HCT116 (cell line): Measurements from ENCODE around the gene PADI4.

Experiments used
- CEBPB ChIP-seq: IDR thresholded peaks from 2 replicates; pipeline ENCODE4 v1.6.1; 2012; ENCODE audit warnings: low read depth
- CTCF ChIP-seq, 3 experiments: fragments of 200-600 bp in 1 of 3; sonication (generic) in 1 of 3; IDR thresholded peaks in 2 of 3; conservative IDR thresholded peaks in 1 of 3; 2 replicates each; pipeline ENCODE4 v1.5.1; 2012 to 2017; ENCODE audit warnings: low read depth in 2 of 3, low read length in 2 of 3, antibody characterized with exemption in 1 of 3, borderline replicate concordance in 1 of 3, control low read depth in 1 of 3, mild to moderate bottlenecking in 1 of 3, mixed read lengths in 1 of 3, mixed run types in 1 of 3, moderate library complexity in 1 of 3; ENCODE audit not compliant: insufficient read depth in 1 of 3
- EGR1 ChIP-seq: IDR thresholded peaks from 2 replicates; pipeline ENCODE4 v1.6.1; 2012; ENCODE audit warnings: low read depth
- EZH2 ChIP-seq: fragments of 200-600 bp; sonication (generic); IDR thresholded peaks from 2 replicates; pipeline ENCODE4 v1.6.1; 2017; ENCODE audit warnings: antibody characterized with exemption, mixed run types
- POLR2A ChIP-seq: IDR thresholded peaks from 2 replicates; pipeline ENCODE4 v1.7.0; 2011; ENCODE audit warnings: borderline replicate concordance; ENCODE audit not compliant: insufficient read depth, insufficient read length; ENCODE audit errors: extremely low read depth
- POLR2AphosphoS5 ChIP-seq: IDR thresholded peaks from 2 replicates; pipeline ENCODE4 v1.6.1; 2011; ENCODE audit warnings: mild to moderate bottlenecking, low read depth, low read length, moderate library complexity
- SP1 ChIP-seq: IDR thresholded peaks from 2 replicates; pipeline ENCODE4 v1.6.1; 2012; ENCODE audit warnings: low read depth
- YY1 ChIP-seq: IDR thresholded peaks from 2 replicates; pipeline ENCODE4 v1.6.1; 2011; ENCODE audit warnings: low read length, low read depth, moderate library complexity, mild to moderate bottlenecking; ENCODE audit not compliant: insufficient replicate concordance; ENCODE audit errors: extremely low read depth
- ZNF274 ChIP-seq: fragments of 200-500 bp; sonication (Bioruptor generic); IDR thresholded peaks from 2 replicates; pipeline ENCODE4 v1.6.1; 2014; ENCODE audit warnings: mild to moderate bottlenecking, low read depth, low read length, inconsistent platforms

GRCh38 chr1:17356387-17357026 is 48.5 kb downstream of the PADI4 start:
- TF ChIP-seq ZNF274 (no peak), CTCF (IDR thresholded peaks at IDR 0.05 in 2 of 3, conservative IDR thresholded peaks at IDR 0.05 in 1 of 3; ENCODE audit: borderline replicate concordance in 1 of 3, insufficient read depth in 1 of 3, low read depth in 2 of 3, low read length in 2 of 3) (no peak), EGR1 (no peak), YY1 (no peak), POLR2A (no peak), SP1 (no peak), EZH2 (no peak), POLR2AphosphoS5 (no peak), CEBPB (no peak)
